Astrocyte of the cerebellum (primary cell): ENCODE measurements around the gene LEFTY2.

Experiments used
- DNase-seq: peaks from one replicate; pipeline ENCODE4 v3.0.0-alpha.2; 2011; ENCODE audit warnings: low read depth
- H3K4me3 ChIP-seq: 2 replicates; pipeline ENCODE4 v1.5.1; 2011; ENCODE audit warnings: mild to moderate bottlenecking, low read depth, low read length, moderate library complexity
- in situ Hi-C: cut with HindIII; loops from 2 replicates; pipeline ENCODE4 v1.10.0; 2017; ENCODE audit warnings: low sequenced_read_pairs
- TF ChIP-seq, protein P1 (sequence below): IDR thresholded peaks from 2 replicates; pipeline ENCODE4 v1.5.1; 2012; ENCODE audit warnings: low read length, low read depth, moderate library complexity, mild to moderate bottlenecking; ENCODE audit errors: missing control alignments

LEFTY2 gene

DNA sequence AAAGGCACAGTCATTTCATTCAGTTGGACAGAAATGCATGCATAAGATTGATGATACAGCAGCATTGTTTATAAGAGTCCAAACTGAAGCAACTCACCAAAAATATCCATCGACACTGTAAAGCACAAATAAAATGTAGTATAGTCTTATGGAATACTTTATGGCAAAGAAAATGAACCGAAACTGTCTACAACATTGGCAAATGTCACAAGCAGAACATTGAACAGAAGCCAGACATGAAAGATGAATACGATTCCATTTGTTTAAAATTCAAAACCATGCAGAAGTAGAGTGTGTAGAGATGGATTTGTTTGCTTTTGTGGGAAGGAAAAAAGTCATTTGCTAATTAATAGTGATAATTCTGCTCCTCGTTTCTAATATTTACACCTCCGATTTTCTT, 44.5 kb downstream of the LEFTY2 start:
- TF ChIP-seq, protein P1, sequence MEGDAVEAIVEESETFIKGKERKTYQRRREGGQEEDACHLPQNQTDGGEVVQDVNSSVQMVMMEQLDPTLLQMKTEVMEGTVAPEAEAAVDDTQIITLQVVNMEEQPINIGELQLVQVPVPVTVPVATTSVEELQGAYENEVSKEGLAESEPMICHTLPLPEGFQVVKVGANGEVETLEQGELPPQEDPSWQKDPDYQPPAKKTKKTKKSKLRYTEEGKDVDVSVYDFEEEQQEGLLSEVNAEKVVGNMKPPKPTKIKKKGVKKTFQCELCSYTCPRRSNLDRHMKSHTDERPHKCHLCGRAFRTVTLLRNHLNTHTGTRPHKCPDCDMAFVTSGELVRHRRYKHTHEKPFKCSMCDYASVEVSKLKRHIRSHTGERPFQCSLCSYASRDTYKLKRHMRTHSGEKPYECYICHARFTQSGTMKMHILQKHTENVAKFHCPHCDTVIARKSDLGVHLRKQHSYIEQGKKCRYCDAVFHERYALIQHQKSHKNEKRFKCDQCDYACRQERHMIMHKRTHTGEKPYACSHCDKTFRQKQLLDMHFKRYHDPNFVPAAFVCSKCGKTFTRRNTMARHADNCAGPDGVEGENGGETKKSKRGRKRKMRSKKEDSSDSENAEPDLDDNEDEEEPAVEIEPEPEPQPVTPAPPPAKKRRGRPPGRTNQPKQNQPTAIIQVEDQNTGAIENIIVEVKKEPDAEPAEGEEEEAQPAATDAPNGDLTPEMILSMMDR, result no peak
- in situ Hi-C loops, result no loop called here
- DNase-seq, result no peak
- H3K4me3 ChIP-seq, result no peak overlapping the region

DNA sequence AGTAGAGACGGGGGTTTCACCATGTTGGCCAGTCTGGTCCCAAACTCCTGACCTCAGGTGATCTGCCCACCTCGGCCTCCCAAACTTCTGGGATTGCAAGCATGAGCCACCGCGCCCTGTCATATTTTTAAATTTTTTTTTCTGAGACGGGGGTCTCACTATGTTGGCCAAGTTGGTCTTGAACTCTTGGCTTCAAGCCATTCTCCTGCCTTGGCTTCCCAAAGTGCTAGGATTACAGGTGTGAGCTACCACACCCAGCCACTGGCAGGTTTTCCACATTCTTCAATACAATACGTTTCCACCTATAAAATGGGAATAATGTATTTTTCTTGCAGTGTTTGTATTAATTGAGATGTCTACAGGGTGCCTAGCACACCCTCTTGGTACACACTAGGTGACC, 48.7 kb downstream of the LEFTY2 start:
- TF ChIP-seq, protein P1, result no peak
- DNase-seq, result no peak
- in situ Hi-C loops, result no loop called here
- no peak overlapping the region for H3K4me3 ChIP-seq

DNA sequence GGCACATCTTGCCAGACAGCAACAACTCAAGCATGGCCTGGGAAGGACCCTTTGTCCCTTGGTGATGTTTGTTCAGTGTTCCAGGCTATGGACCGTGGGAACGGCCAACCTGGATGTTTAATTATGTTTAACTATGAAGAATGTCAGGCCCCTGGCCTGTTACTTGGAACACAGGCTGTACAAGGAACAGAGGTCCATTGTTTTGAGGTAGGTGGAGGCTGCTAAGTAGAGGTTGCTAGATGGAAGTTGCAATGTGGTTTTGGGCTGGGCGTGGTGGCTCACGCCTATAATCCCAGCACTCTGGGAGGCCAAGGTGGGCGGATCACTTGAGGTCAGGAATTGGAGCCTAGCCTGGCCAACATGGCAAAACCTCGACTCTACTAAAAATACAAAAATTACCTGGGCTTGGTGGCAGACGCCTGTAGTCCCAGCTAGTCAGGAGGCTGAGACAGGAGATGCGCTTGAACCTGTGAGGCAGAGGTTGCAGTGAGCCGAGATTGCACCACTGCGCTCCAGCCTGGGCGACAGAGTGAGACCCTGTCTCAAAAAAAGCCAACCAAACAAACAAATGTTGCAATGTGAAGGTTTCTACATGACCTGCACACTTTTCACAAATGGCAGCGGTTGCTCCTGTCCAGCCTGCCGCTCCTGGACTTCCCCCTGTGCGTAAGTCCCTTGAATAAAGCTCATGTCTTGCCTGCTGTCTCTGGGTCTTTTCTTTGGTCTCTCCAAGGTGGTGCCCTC, 49.6 kb downstream of the LEFTY2 start:
- in situ Hi-C loops, result no loop called here
- DNase-seq, result no peak
- H3K4me3 ChIP-seq, result no peak overlapping the region
- TF ChIP-seq, protein P1, result no peak

DNA sequence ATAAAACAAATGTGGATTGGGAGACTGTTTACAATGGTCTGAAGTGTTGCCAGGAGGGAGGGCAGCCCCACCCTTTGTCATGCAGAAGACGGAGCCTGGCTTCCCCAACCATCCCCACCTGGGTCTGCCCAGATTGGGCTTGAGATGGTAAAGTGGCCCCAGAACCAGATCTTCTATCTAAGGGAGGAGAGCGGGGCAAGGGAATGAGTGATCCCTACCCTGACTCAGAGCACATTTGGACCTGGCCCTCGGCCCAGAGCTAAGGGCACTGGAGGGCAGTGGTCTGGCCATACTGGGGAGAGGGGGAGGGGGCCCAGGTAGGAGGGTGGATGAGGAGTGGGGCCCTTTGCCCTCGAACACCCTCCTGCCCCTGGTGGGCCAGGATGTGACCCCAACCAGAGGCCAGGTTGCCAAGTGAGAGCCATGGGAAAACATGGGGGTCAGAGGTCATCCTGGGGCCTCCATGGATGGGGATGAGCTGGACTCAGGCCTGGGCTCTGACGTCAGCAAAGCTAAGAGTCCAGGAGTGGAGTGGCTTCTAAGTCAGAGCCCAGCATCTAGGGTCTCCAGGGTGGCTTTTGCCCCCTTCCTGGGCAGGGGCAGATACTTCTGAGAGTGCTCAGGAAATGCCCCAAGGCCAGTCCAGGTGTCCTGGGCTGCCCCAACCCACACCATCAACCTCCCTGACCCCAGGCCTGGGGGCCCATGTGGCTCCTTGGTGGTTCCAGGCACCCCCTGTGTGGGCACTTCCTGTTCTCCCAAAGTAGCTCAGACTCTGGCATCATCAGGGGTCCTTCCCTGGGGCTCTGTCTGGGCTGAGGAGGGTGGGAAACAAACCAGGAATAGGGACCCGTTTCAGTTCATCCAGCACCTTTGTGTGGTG, 50.4 kb downstream of the LEFTY2 start:
- H3K4me3 ChIP-seq, result no peak overlapping the region
- DNase-seq, result no peak
- in situ Hi-C loops, result no loop called here
- TF ChIP-seq, protein P1, result no peak

DNA sequence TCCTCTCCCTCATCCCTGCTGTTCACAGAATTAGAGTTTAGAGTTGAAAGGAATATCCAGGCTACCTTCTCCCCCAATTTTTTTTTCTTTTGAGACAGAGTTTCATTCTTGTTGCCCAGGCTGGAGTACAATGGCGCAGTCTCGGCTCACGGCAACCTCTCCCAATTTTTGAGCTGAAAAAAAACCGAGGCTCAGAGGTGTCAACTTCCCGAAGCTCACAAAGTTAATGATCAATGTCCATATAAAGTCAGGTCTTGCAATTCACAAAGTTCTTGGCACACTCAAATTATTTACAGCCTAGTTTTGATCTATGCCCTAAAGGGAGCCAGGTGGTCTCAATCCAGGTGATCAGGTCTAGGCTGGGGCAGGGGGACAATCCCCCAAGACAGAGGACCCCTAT, 51.3 kb downstream of the LEFTY2 start:
- DNase-seq, result no peak
- TF ChIP-seq, protein P1, result no peak
- H3K4me3 ChIP-seq, result no peak overlapping the region
- in situ Hi-C loops, result no loop called here

DNA sequence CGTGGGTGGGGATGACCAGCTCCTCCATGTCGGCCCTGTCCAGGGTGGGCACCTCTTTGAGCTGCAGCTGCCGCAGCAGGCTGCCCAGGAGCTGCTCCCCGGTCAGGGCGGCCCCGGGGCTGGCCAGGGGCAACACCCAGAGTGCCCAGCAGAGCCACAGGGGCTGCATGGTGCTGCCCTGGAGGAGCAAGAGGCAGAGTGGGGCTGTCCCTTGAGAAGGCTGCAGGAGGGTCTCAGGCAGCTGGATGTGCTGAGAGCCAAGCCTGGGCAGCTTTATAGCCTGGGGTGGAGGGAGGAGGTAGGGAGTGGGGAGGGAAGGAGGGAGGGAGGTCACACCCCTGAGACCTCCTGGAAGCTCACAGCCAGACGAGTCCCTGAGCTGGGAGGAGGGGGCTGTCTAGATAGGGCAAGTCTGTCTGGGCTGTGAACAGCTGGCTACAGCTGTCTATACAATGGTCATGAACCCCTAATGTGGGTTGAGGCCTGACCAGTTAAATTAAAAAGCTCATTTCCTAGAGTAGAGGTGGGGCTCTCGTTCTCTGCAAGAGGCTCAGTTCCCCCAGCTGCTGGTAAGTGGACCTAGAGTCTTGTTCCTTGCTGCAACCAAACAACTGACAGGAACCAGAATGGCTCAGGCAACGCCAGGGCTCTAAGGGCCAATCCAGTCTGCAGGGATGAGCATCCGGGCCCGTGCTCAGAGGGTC, 52.0 kb downstream of the LEFTY2 start, which contains the start of gene LEFTY1:
TSS of gene LEFTY1 (minus strand) at position 249 of the 704 bp plus-strand sequence. CDS start at position 169, 80 bp downstream.
- DNase-seq, result no peak
- H3K4me3 ChIP-seq, result no peak within 1 kb of the TSS
- TF ChIP-seq, protein P1, result no peak
- in situ Hi-C loops, result no loop called here
